GM23338 (cell line): Measurements from ENCODE around the gene SHISA2. TPM values are rescaled to one million over a fixed set of nuclear protein-coding genes. Genes with fewer than 3 reads are reported as not detected.

Source experiments
- ATAC-seq: fragments of 200-7000 bp; cut with Tn5 transposase; 3 replicates; pipeline ENCODE4 v1.9.1; 2020
- DNase-seq: peaks from one replicate; pipeline ENCODE4 v3.0.0-alpha.2; 2015; ENCODE audit warnings: low spot score
- H2AFZ ChIP-seq: fragments of 200-600 bp; sonication (generic); 2 replicates; pipeline ENCODE4 v1.8.0; 2016; ENCODE audit warnings: antibody characterized with exemption, mild to moderate bottlenecking, moderate library complexity
- H3F3A ChIP-seq: fragments of 200-600 bp; sonication (generic); replicated peaks from 2 replicates; pipeline ENCODE4 v1.8.0; 2017; ENCODE audit warnings: antibody characterized with exemption, mixed run types, low read depth
- H3K27ac ChIP-seq: fragments of 200-600 bp; sonication (generic); 2 replicates; pipeline ENCODE4 v1.6.1; 2016; ENCODE audit warnings: low read depth
- H3K27me3 ChIP-seq: fragments of 200-600 bp; sonication (generic); 2 replicates; pipeline ENCODE4 v1.8.0; 2016; ENCODE audit warnings: mild to moderate bottlenecking, mixed run types, moderate library complexity; ENCODE audit not compliant: insufficient read depth
- H3K36me3 ChIP-seq: fragments of 200-600 bp; sonication (generic); 2 replicates; pipeline ENCODE4 v1.8.0; 2016; ENCODE audit warnings: mild to moderate bottlenecking; ENCODE audit not compliant: insufficient read depth
- H3K4me1 ChIP-seq: fragments of 200-600 bp; sonication (generic); 2 replicates; pipeline ENCODE4 v1.8.0; 2016; ENCODE audit warnings: mild to moderate bottlenecking, moderate library complexity; ENCODE audit not compliant: insufficient read depth
- H3K4me2 ChIP-seq: fragments of 200-600 bp; sonication (generic); 2 replicates; pipeline ENCODE4 v1.7.1; 2017; ENCODE audit warnings: mixed run types
- H3K4me3 ChIP-seq: fragments of 200-600 bp; sonication (generic); 2 replicates; pipeline ENCODE4 v1.6.1; 2016; ENCODE audit warnings: mixed run types
- H3K79me2 ChIP-seq: fragments of 200-600 bp; sonication (generic); replicated peaks from 2 replicates; pipeline ENCODE4 v1.8.0; 2017; ENCODE audit warnings: mild to moderate bottlenecking; ENCODE audit not compliant: insufficient read depth
- H3K9me2 ChIP-seq: fragments of 200-600 bp; sonication (generic); 2 replicates; pipeline ENCODE4 v1.8.0; 2017; ENCODE audit not compliant: insufficient read depth
- H4K20me1 ChIP-seq: fragments of 200-600 bp; sonication (generic); replicated peaks from 2 replicates; pipeline ENCODE4 v1.8.0; 2017; ENCODE audit warnings: mild to moderate bottlenecking; ENCODE audit not compliant: insufficient read depth
- H3K27ac Mint-ChIP-seq: 2 replicates; pipeline ENCODE4 v1.8.0; 2020; ENCODE audit warnings: inconsistent platforms, mild to moderate bottlenecking, moderate library complexity, mixed read lengths
- H3K27me3 Mint-ChIP-seq: 3 replicates; pipeline ENCODE4 v1.8.0; 2022; ENCODE audit warnings: low read depth, mild to moderate bottlenecking, moderate library complexity, mixed read lengths, inconsistent platforms; ENCODE audit not compliant: insufficient read depth, poor library complexity
- H3K36me3 Mint-ChIP-seq: 3 replicates; pipeline ENCODE4 v1.8.0; 2021; ENCODE audit warnings: low read depth, mild to moderate bottlenecking, inconsistent platforms, moderate library complexity, mixed read lengths
- H3K4me1 Mint-ChIP-seq: 3 replicates; pipeline ENCODE4 v1.8.0; 2020; ENCODE audit warnings: mild to moderate bottlenecking, inconsistent platforms, mixed read lengths
- H3K4me3 Mint-ChIP-seq: 3 replicates; pipeline ENCODE4 v1.8.0; 2021; ENCODE audit warnings: moderate library complexity, mild to moderate bottlenecking, inconsistent platforms, mixed read lengths
- H3K9me3 Mint-ChIP-seq: 3 replicates; pipeline ENCODE4 v1.8.0; 2020; ENCODE audit warnings: moderate library complexity, mild to moderate bottlenecking, inconsistent platforms, mixed read lengths
- EZH2 ChIP-seq: fragments of 200-600 bp; sonication (generic); IDR thresholded peaks from one replicate; pipeline ENCODE4 v1.8.0; 2017; ENCODE audit warnings: antibody characterized with exemption, mild to moderate bottlenecking, low read depth; ENCODE audit not compliant: unreplicated experiment
- NANOG ChIP-seq: IDR thresholded peaks from 2 replicates; pipeline ENCODE4 v1.6.1; 2016; ENCODE audit warnings: antibody characterized with exemption, borderline replicate concordance
- POLR2AphosphoS5 ChIP-seq: IDR thresholded peaks from 2 replicates; pipeline ENCODE4 v1.6.1; 2016; ENCODE audit warnings: antibody characterized with exemption, low read depth
- STAT1 ChIP-seq: IDR thresholded peaks from one replicate; pipeline ENCODE4 v1.6.1; 2016; ENCODE audit warnings: antibody characterized with exemption; ENCODE audit not compliant: unreplicated experiment
- ZNF114 ChIP-seq: fragments of 250-450 bp; sonication (Bioruptor Pico); IDR thresholded peaks from 2 replicates; pipeline ENCODE4 v1.5.0; 2020; ENCODE audit warnings: mild to moderate bottlenecking, moderate library complexity
- ZNF331 ChIP-seq: fragments of 250-450 bp; sonication (Bioruptor Pico); IDR thresholded peaks from 2 replicates; pipeline ENCODE4 v1.5.0; 2020; ENCODE audit warnings: low read depth, mild to moderate bottlenecking, moderate library complexity
- polyA plus RNA-seq: library from polyadenylated mRNA; unstranded; fragments of >200 nt; fragmentation: Nextera tagmentation; extraction: Ambion mirVana; gene quantifications from 2 replicates; pipeline ENCODE4 v1.2.1, GENCODE V29; 2016
- total RNA-seq: library from RNA; depleted of rRNA; stranded (reverse); fragments of >200 nt; shearing (Covaris generic); gene quantifications from 2 replicates; pipeline ENCODE4 v1.2.3, GENCODE V29; 2014
- TF ChIP-seq, protein P1 (sequence below): IDR thresholded peaks from one replicate; pipeline ENCODE4 v1.6.1; 2018; ENCODE audit warnings: antibody characterized with exemption; ENCODE audit not compliant: unreplicated experiment
- TF ChIP-seq, protein P2 (sequence below): IDR thresholded peaks from 2 replicates; pipeline ENCODE4 v1.6.1; 2016; ENCODE audit warnings: antibody characterized with exemption
- TF ChIP-seq, protein P3 (sequence below), 2 experiments: fragments of 200-600 bp in 1 of 2; sonication (generic) in 1 of 2; conservative IDR thresholded peaks; 2 replicates each; pipeline versions ENCODE4 v1.5.1 to v1.6.1; 2016 to 2017; ENCODE audit warnings: antibody characterized with exemption in 2 of 2, low read depth in 2 of 2, mild to moderate bottlenecking in 2 of 2, moderate library complexity in 1 of 2

SHISA2 gene
- total and polyA plus RNA-seq, 2 experiments from 2014 or later, result 17.9 to 37.4 TPM

DNA sequence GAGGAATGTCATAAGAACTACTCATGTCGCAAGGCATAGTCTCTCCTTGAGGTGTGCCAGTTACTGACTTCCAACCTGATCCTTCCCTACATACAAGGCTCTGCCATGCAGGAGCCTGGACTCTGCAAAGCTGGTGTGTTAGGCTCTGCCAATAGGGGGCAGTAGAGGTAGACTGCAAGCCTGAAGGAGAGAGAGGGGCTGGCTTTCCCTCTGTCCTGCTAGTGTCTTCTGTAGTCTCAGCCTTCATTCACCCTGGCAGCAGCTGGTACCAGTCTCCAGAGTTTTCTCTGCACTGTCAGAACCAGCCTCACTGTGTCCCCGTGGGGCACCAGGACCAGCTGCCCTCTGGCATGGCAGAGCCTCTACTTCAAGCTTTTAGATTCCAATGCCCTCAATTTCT is 14.5 kb downstream of the SHISA2 start (continued):
- TF ChIP-seq, protein P1, sequence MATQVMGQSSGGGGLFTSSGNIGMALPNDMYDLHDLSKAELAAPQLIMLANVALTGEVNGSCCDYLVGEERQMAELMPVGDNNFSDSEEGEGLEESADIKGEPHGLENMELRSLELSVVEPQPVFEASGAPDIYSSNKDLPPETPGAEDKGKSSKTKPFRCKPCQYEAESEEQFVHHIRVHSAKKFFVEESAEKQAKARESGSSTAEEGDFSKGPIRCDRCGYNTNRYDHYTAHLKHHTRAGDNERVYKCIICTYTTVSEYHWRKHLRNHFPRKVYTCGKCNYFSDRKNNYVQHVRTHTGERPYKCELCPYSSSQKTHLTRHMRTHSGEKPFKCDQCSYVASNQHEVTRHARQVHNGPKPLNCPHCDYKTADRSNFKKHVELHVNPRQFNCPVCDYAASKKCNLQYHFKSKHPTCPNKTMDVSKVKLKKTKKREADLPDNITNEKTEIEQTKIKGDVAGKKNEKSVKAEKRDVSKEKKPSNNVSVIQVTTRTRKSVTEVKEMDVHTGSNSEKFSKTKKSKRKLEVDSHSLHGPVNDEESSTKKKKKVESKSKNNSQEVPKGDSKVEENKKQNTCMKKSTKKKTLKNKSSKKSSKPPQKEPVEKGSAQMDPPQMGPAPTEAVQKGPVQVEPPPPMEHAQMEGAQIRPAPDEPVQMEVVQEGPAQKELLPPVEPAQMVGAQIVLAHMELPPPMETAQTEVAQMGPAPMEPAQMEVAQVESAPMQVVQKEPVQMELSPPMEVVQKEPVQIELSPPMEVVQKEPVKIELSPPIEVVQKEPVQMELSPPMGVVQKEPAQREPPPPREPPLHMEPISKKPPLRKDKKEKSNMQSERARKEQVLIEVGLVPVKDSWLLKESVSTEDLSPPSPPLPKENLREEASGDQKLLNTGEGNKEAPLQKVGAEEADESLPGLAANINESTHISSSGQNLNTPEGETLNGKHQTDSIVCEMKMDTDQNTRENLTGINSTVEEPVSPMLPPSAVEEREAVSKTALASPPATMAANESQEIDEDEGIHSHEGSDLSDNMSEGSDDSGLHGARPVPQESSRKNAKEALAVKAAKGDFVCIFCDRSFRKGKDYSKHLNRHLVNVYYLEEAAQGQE, result no peak
- TF ChIP-seq STAT1, result no peak
- TF ChIP-seq, protein P2, sequence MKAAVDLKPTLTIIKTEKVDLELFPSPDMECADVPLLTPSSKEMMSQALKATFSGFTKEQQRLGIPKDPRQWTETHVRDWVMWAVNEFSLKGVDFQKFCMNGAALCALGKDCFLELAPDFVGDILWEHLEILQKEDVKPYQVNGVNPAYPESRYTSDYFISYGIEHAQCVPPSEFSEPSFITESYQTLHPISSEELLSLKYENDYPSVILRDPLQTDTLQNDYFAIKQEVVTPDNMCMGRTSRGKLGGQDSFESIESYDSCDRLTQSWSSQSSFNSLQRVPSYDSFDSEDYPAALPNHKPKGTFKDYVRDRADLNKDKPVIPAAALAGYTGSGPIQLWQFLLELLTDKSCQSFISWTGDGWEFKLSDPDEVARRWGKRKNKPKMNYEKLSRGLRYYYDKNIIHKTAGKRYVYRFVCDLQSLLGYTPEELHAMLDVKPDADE, result no peak
- no peak for TF ChIP-seq NANOG
- TF ChIP-seq POLR2AphosphoS5, result no peak

DNA sequence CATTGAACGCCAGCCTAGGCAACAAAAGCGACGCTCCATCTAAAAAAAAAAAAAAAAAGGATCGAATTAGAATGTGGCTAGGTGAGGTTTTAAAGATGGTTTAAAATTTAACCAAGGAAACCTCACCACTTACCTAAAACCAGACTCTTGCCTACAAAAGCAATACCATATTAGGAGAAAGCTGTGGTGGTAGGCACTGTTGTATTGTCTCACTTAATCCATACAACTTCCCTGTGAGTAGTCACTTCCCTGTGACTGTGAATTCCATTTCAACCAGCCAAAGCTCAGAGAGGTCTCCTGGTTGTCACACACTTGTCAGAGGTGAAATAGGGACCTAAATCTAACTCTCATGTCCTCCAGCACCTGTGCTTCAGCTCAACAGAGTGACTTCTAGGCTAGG is 15.4 kb downstream of the SHISA2 start:
- Mint-ChIP-seq H3K4me1 (peaks cover 14% of the 10 kb centered on the region; the same call in 2 of the 3 replicates), H3K27ac (no peak overlapping the region), H3K4me3 (no peak overlapping the region), H3K36me3 (peaks cover 8% of the 10 kb centered on the region), H3K27me3 (no peaks in the 10 kb centered on the region), H3K9me3 (peaks cover 13% of the 10 kb centered on the region)
- Histone ChIP-seq H3K27me3 (no peaks in the 10 kb centered on the region), H3K9me2 (no peaks in the 10 kb centered on the region), H3K4me1 (peaks cover 11% of the 10 kb centered on the region), H3K27ac (no peak overlapping the region), H3K4me2 (no peak overlapping the region), H4K20me1 (no peaks in the 10 kb centered on the region), H2AFZ (no peak overlapping the region), H3K79me2 (no peaks in the 10 kb centered on the region), H3K36me3 (no peaks in the 10 kb centered on the region), H3F3A (no peaks in the 10 kb centered on the region), H3K4me3 (no peak overlapping the region)
- ATAC-seq (no peak), DNase-seq (no peak)
- TF ChIP-seq POLR2AphosphoS5 (no peak), EZH2 (no peak), ZNF114 (CRISPR knock-in tag) (no peak), NANOG (no peak), ZNF331 (no peak)
- TF ChIP-seq, protein P3, sequence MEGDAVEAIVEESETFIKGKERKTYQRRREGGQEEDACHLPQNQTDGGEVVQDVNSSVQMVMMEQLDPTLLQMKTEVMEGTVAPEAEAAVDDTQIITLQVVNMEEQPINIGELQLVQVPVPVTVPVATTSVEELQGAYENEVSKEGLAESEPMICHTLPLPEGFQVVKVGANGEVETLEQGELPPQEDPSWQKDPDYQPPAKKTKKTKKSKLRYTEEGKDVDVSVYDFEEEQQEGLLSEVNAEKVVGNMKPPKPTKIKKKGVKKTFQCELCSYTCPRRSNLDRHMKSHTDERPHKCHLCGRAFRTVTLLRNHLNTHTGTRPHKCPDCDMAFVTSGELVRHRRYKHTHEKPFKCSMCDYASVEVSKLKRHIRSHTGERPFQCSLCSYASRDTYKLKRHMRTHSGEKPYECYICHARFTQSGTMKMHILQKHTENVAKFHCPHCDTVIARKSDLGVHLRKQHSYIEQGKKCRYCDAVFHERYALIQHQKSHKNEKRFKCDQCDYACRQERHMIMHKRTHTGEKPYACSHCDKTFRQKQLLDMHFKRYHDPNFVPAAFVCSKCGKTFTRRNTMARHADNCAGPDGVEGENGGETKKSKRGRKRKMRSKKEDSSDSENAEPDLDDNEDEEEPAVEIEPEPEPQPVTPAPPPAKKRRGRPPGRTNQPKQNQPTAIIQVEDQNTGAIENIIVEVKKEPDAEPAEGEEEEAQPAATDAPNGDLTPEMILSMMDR (conservative IDR thresholded peaks at IDR 0.05; ENCODE audit: low read depth in 2 of 2), result no peak
- TF ChIP-seq, protein P2, result no peak
